HK-2 (cell line): ENCODE data around the gene DNAJC5.
A peak's percentile ranks its signal among the peaks of the same experiment; 100 is the strongest.
"Not testable (repeated sequence)": the region's sequence is repeated elsewhere in the genome, so short reads cannot be mapped to it uniquely, and the experiment has no call there.

Source experiments
- DNase-seq: peaks from one replicate; pipeline ENCODE4 v3.0.0-alpha.2; 2018; ENCODE audit not compliant: unreplicated experiment

DNAJC5 gene, protein sequence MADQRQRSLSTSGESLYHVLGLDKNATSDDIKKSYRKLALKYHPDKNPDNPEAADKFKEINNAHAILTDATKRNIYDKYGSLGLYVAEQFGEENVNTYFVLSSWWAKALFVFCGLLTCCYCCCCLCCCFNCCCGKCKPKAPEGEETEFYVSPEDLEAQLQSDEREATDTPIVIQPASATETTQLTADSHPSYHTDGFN

DNA sequence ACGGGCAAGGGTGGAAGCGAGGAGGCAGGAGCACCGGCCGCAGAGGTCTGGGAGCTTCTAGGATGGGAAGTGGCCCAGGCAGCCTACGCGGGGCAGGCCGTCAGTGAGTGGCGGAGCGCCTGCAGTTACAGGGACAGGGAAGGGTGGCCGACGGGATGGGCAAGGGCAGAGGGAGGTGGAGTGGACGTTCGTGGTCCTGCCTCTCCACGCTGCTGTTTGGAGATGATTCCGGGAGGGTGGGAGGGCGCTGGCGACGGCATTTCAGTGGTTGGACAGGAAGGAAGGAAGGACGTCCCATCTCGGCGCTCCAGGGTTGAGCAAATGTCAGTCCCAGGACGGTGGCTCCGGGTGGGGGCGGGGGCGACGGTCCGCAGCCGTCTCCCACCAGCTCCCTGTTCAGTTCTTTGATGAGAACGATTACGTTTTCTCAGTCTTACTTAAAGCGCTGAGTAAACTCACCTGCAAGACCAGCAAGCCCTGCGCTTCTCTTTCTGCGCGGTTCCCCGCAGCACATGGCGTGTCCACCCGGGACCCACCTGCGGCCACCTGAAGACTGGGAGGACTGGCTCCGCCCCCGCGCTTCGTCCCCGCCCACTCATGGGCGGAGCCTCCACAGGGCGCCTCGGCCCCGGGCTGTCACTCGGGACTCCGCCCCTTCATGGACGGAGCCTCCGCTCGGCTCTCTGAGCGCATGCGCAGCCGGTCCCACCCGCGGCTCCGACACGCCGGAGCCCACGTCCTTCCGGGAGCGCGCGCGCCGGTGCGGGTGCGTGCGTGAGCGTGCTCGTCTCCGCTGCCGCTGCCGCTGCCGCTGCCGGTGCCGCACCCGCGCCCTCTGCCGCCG lies at the start of gene DNAJC5:
TSS of gene DNAJC5 (plus strand) at position 769 of the 844 bp plus-strand sequence. CDS start 33,220 bp downstream, outside the sequence.
- peak; percentile 99 for DNase-seq

DNA sequence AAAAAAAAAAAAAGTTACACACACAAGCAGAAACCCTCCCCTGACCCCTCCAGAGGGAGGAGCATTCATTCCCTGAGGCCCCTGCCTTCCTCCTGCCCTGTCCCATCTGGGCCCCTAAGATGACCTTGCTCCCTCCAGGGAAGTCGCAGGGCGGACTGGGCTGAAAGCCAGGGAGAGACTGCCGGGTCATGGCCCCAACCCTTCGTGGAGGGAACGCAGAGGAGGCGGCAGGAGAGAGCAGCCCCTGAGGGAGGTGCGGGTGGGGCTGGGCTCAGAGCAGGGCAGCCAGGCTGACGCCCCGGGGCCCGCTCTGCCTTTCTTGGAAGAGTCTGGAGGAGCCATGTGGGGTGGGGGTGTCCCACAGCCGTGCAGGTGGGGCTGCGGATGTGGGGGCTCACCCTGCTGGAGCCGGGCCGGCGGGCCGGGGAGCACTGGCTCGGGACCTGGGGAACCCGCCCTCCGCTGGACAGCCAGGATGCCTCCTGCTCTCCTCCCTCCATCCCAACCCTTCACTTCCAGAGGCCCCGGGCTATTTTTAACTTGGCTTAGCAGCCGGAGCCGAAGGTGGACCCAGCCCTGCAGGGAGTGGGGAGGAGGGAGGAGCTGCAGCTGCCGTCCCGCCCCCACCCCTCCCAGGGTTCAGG lies 48.7 kb upstream of the DNAJC5 start:
- DNase-seq: peak; percentile 53

DNA sequence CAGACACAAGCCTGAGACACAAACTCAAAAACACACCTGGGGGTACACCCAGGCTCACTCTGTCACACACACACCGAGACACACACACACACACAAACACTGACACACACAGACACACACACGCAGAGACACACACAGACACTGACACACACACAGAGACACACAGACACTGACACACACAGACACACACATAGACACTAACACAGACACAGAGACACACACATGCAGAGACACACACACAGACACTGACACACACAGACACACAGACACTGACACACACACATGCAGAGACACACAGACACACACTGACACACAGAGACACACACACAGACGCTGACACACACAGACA lies 48.1 kb upstream of the DNAJC5 start:
- no peak for DNase-seq

DNA sequence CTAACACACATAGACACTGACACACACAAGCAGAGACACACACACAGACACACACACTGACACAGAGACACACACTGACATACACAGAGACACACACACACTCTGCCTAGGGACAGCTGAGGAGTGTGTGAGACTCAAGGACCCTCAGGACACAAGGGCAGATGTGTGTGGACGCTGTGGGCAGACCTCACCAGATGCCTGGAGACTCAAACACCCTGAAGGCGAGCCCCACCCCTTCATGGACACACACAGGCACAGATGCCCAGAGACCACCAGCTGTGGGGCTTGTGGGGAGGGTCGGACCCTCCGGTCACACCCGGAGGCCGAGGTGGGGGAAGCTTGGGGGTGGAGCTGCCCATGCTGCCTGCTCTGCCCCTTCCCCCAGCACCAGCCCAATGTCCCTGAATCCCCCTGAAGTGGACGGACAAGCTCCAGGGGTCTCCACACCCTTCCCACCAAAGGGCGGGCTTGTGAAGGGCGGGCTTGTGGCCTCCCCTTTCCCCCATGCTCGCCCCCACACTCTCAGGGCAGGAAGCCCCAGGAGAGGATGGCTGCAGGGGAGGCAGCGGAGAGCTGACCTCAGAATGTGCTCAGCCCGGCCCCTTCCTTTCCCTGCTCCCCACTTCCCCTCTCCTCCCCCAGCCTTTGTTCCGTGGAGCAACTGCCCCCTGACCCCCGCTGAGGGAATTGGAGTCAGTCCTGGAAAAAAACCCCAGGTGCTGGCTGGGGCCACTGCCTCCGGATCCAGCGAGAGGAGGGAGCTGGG lies 47.5 kb upstream of the DNAJC5 start:
- DNase-seq: no peak

DNA sequence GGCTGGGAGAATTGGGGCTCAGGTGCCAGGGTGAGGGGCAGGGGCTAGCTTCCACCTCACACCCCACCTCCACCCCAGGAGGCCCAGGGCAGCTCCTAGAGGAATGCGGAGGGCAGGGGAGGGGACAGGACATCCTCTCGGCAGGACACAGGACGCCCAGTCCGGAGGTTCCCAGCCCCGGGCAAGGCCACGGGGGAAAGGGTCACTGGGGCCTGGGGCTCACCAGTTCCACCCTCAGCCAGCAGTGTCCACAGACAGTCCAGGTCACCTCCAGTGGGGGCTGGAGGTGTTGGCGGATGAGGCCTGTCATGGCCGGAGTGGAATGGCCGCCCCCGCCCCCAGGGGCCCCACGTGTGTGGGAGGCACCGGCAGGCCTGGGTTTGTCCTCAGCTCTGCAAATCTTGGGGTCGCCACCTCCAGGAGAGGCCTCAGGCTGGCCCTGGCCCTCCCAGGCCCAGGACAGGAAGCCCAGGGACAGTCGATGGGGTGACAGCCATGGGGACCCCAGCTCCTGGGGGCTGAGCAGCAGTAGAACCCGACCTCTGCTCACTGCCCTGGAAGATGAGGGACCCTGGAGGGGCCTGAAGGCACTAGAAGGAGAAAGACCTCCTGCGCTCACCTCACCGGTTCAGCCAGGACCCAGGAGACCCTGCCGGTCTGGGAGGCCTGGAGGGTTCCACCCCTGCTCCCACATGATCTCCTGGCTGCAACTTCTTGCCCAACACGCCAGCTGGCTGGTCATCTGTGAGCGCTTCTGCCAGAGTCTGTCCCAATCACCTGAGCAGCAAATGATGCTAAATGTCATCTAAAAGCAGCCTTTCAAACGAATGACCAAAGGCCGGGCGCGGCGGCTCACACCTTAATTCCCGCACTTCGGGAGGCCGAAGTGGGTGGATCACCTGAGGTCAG lies 46.7 kb upstream of the DNAJC5 start:
- no peak for DNase-seq

DNA sequence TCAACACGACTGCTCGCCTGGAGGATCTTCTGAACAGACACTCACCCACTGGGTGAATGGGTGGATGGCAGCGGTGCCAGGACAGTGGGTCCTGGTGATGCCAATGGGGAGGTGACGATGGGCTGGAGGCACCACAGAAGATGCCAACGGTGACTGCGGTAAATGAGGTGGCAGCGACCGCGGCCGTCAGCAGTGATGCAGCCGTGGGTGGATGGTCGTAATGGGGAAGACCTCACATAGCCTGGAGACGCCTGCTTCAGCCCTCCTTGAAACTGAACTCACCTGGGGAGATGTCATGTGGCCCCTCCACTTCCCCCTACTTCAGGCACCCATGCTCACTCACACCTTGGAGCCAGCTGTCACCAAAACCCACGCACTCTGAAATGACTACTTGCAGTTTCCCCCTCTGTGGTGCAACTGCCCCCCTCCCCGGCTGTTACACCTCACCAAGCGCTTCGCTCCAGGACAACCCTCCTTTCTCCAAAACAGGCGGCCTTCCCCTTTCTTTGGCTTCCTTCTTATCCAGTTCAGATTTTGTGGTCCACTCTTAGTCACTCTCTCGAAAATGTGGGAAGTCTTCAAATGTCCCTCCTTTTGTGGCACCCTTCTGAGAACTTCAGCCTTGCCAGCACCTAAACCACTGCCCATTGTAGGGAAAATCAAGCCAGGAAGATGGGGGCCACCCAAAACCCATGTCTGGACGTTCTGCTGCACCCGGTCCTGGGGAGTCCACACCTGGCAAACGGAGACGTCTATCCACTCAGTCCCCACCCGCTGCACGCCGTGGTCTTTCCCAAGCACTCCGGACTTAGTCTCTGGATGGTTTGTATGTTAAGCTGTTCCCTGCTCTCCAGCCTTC lies 44.0 kb upstream of the DNAJC5 start:
- no peak for DNase-seq

DNA sequence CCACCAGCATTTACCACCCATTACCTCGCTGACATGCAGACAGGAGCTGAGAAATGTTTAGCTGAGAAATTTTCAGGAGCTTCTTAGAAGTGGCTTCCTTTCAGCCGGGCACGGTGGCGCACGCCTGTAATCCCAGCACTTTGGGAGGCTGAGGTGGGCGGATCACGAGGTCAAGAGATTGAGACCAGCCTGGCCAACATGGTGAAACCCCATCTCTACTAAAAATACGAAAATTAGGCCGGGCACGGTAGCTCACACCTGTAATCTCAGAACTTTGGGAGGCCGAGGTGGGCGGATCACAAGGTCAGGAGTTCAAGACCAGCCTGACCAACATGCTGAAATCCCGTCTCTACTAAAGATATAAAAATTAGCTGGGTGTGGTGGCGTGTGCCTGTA lies 43.4 kb upstream of the DNAJC5 start:
- DNase-seq: not testable (repeated sequence)

DNA sequence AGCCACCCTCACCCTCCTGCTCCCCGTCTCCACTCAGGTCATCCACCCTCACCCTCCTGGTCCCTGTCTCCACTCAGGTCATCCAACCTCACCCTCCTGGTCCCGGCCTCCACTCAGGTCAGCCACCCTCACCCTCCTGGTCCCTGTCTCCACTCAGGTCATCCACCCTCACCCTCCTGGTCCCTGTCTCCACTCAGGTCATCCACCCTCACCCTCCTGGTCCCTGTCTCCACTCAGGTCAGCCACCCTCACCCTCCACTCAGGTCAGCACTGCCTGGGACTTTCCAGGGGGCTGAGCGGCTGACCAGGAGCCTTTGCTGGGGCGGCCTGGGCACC lies 41.2 kb upstream of the DNAJC5 start:
- not testable (repeated sequence) for DNase-seq

DNA sequence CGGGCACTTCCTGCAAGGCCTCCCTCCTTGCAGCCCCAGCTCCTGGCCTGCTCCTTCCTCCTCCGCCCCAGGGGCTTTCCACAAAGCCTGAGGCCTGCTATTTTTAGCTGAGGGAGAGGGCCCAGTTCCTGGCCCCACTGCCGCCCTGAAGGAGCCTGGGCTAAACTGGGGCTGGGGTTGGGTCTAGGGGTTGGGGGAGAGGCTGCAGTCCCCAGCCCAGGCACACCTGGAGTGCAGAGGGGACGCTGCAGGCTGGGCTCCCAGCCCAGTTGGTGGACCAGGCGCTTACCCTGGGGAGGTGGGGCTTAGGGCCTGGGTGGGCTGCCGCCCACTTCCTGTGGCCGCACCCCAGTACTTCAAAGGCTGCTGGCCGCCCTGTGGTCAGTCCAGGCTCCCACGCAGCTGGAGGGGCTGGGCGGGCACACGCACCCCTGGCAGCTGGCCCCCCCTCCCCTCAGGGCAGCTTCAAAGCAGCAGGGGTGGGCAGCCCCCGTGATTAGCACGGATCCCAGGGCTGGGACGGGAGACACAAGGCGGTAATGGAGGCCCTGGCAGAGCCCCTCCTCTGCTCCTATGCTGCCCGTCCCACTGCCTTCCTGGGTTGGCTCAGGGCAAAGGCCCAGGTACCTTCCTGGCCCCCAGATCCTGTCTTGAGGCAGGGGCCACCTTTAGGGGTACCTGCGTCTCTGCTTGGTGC lies 40.7 kb upstream of the DNAJC5 start:
- peak; percentile 52 for DNase-seq

DNA sequence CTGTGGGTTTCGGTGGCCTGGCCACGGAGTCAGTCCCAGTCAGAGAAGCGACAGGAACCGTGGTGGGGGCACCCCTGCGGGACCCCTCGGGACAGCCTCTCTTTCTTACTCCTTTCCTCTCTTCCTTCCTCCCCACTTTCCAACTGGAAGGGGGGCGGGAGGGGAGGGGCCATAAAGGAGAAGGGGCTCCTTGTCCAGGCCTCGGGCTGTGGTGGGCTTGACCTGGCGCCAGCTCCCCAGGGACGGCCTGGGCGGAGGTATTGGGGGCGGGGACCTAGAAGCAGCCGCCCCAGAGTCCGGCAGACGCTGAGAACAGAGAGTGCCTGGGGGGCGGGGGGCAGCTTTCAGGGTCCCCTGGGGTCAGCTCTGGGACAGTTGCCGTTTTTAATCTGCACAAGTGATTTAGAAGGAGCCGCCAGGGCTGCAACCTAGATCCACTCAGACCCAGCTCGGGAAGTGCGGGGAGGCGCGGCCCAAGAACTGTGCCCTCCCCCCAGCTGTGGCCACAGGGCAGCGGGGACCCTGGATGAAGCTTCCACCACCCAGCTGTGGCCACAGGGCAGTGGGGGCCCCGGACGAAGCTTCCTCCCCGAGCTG lies 40.1 kb upstream of the DNAJC5 start:
- DNase-seq: no peak

DNA sequence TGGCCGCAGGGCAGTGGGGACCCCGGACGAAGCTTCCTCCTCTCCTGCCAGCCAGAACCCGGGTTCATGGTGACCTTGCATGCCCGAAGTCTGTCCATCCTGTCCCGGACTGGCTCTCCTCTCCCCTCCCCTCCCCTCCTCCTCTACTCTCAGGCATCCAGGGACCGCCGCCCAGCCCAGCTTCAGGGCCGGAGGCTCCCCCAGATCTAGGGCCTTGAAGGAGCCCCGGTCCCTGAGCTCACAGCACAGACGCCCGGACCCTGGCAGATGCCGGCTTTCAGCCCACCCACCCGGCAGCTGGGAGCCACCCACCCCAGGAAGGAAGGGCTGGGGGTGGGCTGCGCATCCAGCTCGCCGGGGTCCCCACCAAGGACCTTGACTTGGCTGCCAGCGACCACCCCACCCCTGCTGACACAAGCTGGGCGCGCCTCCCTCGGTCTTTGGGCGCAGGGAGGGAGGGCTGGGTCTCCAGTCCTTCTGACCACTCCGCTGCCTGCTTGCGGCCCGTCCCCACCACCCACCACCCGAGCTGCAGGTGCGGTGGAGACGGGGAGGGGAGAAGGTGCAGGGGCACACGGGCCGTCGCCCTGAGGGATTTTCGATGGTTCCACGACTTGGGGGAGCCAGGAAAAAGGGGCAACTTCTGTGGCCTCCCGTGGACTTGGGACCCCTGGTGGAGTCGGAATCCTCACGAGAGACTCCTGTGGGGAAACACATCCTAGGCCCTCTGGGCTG lies 39.4 kb upstream of the DNAJC5 start:
- no peak for DNase-seq

DNA sequence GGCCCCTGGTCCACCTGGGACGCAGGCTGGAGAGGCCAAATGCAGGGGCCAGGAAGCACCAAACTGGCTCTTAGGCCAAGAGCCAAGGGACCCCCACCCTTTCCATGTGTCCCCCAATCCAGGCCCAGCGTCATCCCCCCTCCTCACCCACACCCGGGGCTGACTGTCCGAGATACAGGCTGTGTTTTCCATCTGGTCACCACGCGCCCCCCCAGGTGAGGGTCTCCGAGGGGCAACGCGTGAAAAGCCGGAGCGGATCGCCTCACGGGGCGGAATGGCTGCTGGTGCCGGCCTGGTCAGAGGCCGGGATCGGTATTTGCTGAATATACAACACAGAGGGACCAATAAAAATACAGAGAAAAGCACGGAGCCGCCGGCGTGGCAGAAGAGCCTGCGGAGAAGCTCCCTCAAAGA lies 38.8 kb upstream of the DNAJC5 start:
- no peak for DNase-seq

DNA sequence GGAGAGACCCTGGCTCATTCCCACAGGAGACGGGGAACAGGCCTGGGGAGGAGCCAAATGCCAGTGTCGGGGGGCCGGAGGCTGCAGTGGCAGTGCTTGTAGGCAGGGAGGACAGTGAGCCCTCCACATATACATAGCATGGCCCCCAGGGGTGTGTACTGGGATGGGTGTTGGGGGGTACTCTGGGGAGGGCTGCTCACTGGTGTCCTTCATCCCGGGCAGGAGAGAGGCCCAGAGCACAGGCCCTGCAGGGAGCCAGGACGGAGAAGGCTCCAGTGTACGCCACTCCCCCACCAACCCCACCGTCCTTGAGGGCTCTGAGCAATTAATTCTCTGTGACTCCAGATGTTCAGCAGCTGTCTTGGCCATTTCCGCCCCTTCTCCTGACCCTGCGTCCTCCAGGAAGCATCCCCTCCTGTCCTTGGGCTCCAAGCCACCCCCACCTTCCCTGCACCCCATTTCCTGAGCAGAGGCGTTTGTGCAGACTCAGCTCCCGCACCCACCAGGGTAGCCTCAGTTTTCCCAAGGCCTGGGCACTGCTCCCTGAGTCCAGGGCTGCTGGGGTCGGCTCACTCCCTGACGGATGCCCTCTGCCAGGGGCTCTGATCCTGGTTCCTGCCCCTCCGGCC lies 37.0 kb upstream of the DNAJC5 start:
- peak; percentile 24 for DNase-seq

DNA sequence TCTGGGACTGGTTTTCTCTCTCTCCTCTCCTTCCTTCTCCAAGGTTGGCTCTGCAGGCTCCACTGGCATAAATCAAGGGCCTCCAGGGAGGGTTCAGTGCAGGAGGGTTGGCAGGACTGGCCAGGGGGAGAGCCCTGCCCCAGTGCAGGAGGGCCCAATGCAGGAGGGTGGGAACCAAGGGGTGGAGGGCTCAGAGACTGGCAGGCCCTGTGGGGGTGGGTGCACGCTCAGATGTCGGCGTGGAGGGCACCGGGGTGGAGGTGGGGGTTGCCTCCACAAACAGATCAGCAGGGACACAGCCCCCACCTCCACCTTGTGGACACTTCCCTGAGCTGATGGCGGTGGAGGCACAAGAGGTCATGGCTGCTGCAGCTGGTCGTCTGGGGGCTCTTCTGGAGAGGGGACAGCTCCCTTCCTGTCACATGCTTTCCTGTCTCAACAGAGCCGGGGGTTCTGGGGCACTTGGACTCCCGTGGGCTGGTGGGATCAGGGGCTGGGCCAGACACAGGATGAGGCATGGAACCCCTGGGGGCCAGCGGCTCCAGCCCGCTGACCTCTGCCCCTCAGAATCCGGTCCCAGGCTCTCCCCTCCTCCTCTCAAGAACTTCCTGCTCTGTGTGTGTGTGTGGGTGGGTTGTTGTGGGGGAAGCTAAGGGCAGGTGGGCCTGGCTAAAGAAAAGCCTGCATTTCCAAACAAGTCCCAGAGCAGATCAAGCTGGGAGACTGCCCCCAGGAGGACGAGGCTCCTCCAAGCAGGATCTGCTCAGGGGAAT lies 36.3 kb upstream of the DNAJC5 start:
- peak; percentile 48 for DNase-seq

DNA sequence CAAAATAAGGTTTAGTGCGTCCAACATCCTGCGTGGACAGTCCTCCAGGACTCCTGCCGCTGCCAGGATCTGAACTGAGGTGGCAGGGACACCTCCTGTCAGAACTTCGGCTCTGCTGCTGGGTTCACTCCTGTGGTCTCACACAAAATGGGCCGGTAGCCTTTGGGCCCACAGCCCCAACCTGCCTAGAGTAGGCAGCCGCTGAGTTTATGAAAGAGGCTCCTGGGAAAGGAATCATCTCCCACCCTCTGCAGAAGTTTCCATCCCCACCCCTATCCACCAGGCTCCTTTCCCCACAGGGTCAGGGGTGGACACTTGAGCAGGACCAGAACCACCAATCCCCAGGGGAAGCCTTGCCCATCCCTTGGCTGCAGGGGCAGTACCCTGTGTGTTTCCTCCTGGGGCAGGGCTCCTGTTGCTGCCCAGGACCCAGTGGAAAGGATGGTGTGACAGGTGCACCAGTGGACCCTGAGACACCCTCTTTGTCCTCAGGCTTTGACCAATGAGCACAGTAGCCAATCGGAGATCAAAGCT lies 35.7 kb upstream of the DNAJC5 start:
- DNase-seq: no peak

DNA sequence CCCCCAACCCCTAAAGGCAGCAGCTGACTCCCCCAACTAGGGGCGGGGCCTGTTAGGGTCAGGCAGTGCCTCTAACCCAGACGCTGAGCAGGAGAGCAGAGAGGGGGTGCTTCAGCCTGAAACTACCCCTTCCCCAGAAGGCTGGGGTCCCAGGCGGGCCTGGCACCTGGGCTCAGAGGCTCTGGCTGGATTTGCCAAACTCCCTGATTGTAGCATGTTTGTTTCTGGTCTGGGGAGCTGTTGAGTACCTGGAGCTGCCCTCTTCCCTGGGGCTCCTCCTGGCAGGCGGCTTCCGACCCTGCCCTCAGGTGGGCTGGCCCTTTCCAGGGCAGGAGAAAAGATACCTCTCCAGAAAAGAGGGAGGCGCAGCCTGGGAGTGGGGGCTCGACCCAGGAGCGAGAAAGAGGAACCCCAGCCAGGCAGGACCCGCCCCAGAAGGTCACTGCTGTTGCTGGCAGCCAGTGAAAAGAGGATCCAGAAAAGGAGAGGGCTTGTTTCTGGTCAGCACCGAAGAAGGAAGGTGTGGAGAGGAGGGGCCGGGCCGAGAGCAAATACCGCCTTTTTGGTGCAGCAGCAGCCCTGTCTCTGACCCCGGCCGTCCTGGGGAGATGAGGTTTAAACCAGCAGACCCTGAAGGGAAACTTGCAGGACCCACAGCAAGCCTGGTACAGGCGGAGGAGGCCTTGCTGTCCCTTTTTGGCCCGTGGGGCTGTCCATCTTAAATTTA lies 34.4 kb upstream of the DNAJC5 start:
- DNase-seq: no peak
